ENCODE results near the gene SLC1A5. TPM values are rescaled to one million over a fixed set of nuclear protein-coding genes. Genes with fewer than 3 reads are reported as not detected.

Gene SLC1A5
- total and polyA plus RNA-seq, 12 donors, result 3.2 to 30.5 (median 6.2) TPM

DNA sequence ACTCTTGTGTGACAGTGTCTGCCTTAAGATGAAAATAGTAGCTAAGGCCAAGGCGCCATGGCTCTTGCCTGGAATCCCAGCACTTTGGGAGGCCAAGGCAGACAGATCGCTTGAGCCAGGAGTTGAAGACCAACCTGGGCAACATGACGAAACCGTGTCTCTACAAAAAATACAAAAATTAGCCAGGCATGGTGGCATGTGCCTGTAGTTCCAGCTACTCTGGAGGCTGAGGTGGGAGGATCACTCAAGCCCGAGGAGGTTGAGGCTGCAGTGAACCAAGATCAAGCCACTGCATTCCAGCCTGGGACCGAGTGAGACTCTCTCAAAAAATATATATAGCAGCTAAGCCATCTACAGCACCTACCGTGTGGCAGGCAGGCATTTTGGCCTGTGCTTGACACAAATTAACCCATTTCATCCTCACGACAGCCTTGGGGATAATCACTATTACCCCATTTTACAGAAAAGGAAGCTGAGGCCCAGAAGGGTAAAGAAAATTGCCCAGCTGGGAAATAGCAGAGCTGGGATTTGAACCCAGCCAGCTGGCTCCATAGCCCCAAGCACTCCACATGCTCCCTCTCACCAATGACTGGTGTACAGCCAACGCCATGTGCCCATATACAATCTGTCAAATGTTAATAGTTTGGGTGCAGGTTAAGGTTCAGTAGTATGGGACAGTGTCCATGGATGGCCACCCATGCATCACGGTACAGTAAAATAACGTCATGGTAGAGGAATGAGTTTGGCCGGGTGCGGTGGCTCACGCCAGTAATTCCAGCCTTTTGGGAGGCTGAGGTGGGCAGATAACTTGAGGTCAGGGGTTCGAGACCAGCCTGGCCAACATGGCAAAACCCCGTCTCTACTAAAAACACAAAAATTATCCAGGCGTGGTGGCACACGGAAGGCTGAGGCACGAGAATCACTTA lies 3.1 kb downstream of the SLC1A5 start:
- peak overlapping the region in 9 of 10 donors; percentile 63 to 93 (median 88) for H3K27ac ChIP-seq
- TF ChIP-seq, protein P1, sequence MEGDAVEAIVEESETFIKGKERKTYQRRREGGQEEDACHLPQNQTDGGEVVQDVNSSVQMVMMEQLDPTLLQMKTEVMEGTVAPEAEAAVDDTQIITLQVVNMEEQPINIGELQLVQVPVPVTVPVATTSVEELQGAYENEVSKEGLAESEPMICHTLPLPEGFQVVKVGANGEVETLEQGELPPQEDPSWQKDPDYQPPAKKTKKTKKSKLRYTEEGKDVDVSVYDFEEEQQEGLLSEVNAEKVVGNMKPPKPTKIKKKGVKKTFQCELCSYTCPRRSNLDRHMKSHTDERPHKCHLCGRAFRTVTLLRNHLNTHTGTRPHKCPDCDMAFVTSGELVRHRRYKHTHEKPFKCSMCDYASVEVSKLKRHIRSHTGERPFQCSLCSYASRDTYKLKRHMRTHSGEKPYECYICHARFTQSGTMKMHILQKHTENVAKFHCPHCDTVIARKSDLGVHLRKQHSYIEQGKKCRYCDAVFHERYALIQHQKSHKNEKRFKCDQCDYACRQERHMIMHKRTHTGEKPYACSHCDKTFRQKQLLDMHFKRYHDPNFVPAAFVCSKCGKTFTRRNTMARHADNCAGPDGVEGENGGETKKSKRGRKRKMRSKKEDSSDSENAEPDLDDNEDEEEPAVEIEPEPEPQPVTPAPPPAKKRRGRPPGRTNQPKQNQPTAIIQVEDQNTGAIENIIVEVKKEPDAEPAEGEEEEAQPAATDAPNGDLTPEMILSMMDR (IDR thresholded peaks at IDR 0.05), result no peak
- H3K4me1 ChIP-seq, result peaks cover 9 to 50% (median 40%) of the 10 kb centered on the region in 9 donors
- peak overlapping the region in 7 of 10 donors; percentile 53 to 87 (median 67) for H3K4me3 ChIP-seq
- ATAC-seq, result no peak
- H3K27me3 ChIP-seq, result peaks cover 0 to 6% (median 0%) of the 10 kb centered on the region in 7 donors
- WGBS, 2 donors, result 79 to 81% methylated on average over 19 of the region's 19 CpGs
- H3K36me3 ChIP-seq, result peaks cover 0 to 31% (median 7%) of the 10 kb centered on the region in 9 donors
- intact Hi-C loops (cut with DNase I), result loop anchor here in 3 of 10 donors (10.0 kb wide), 1 partner anchor 49 kb away; no protein-coding TSS in a partner anchor
- no peak for DNase-seq
- no peaks in the 10 kb centered on the region for H3K9me3 ChIP-seq

DNA sequence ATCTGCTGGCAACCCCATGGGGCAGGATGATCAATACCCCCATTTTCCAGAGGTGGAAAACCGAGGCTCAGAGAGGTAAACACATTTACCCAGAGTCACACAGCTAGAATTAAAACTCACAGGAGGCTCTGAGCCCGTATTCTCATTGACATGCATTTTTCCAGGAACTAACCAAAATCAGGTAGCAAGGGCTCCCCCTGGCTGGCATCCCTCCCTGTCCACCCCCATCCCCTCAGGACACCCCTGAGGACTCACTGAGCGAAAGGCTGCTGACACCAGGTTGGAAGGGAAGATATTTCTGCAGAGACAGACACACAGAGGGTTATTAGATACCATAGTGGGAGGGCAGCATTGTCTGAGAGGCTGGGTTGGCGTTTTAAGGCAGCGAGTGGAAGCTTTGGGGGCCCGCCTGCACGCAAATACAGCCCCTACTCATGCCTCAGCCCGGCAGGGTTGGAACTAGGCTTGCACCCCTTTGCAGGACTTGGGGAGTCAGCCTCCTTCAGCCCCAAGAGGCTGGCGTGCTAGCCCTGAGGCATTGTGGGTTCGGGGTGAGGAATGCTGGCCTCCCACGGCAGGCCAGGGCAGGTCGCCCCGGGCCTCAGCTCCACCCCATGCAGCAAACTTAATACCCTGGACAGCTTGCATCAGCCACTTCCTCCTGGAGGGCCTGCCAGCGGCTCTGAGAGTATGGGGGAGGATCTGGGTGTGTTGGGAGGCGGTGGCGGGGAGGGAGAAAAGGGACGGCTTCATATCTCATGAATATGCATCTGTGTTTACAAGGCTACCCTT lies 3.9 kb downstream of the SLC1A5 start:
- DNase-seq (peak; percentile 30 to 43), ATAC-seq (peak in 4 of 8 donors; percentile 21 to 46 (median 24))
- no peaks in the 10 kb centered on the region for H3K9me3 ChIP-seq
- intact Hi-C loops (cut with DNase I), result loop anchor here in 3 of 10 donors (10.0 kb wide), 1 partner anchor 50 kb away; no protein-coding TSS in a partner anchor
- H3K4me1 ChIP-seq, result peaks cover 9 to 50% (median 40%) of the 10 kb centered on the region in 9 donors
- H3K4me3 ChIP-seq, result peak overlapping the region in 6 of 10 donors; percentile 9 to 87 (median 43)
- H3K27me3 ChIP-seq, result peaks cover 0 to 6% (median 0%) of the 10 kb centered on the region in 7 donors
- H3K27ac ChIP-seq, result peak overlapping the region in 7 of 10 donors; percentile 13 to 93 (median 27)
- WGBS, 2 donors, result 43 to 64% methylated on average over 17 of the region's 17 CpGs
- TF ChIP-seq, protein P1 (IDR thresholded peaks at IDR 0.05), result peak in 3 of 9 donors; percentile 3 to 17 (median 11)
- H3K36me3 ChIP-seq, result peaks cover 0 to 39% (median 7%) of the 10 kb centered on the region in 9 donors

DNA sequence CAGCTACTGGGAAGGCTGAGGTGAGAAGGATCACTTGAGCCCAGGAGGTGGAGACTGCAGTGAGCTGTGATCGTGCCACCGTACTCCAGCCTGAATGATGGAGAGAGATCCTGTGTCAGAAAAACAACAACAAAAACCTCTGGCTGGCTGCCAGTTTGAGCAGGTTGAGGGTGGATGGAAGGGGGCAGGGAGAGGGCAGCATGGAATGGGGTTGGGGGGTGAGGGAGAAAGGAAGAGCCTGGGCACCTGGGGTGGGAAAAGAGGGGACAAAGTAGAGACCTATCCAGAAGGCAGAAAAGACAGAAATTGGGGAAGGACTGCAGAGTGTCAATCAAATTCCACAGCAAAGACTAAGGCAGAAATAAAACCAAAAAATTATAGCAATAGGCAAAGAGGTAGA lies 4.7 kb downstream of the SLC1A5 start:
- no peak for ATAC-seq
- H3K4me1 ChIP-seq, result peaks cover 9 to 48% (median 36%) of the 10 kb centered on the region in 9 donors

More for the DNA sequence above, 4.7 kb downstream of the SLC1A5 start:
- Histone ChIP-seq H3K4me3 (peak overlapping the region in 1 of 10 donors; percentile 83), H3K27ac (peak overlapping the region in 2 of 10 donors; percentile 13 to 93), H3K9me3 (no peaks in the 10 kb centered on the region), H3K27me3 (peaks cover 0 to 6% (median 0%) of the 10 kb centered on the region in 7 donors), H3K36me3 (peaks cover 0 to 47% (median 7%) of the 10 kb centered on the region in 9 donors)
- no peak for DNase-seq
- intact Hi-C loops (cut with DNase I), result loop anchor here in 3 of 10 donors (10.0 kb wide), 1 partner anchor 51 kb away; no protein-coding TSS in a partner anchor
- TF ChIP-seq, protein P1 (IDR thresholded peaks at IDR 0.05), result no peak
- 60 to 74% methylated on average over 2 of the region's 2 CpGs for WGBS, 2 donors

All from heart right ventricle (tissue), 16 donors.